ENCODE results near the gene SLC17A7.
A peak's percentile ranks its signal among the peaks of the same experiment; 100 is the strongest.

Gene SLC17A7

GRCh38 chr19:49453013-49453756 lies 11.9 kb upstream of the SLC17A7 start, which contains the start of gene ALDH16A1 (continued):
- TF ChIP-seq ZBTB44 (tag by site-specific recombination; IDR thresholded peaks at IDR 0.05) (no peak), ZNF350 (tag by site-specific recombination; IDR thresholded peaks at IDR 0.05) (no peak), ZBTB21 (tag by site-specific recombination; IDR thresholded peaks at IDR 0.05) (no peak), ZNF423 (tag by site-specific recombination; IDR thresholded peaks at IDR 0.05) (no peak), ZNF19 (tag by site-specific recombination; IDR thresholded peaks at IDR 0.05; ENCODE audit: low read depth) (no peak), ZNF626 (tag by site-specific recombination; IDR thresholded peaks at IDR 0.05) (no peak), FEZF1 (tag by site-specific recombination; IDR thresholded peaks at IDR 0.05) (peak; percentile 50), PRDM10 (tag by site-specific recombination; IDR thresholded peaks at IDR 0.05) (peak; percentile 56), ZNF37A (tag by site-specific recombination; IDR thresholded peaks at IDR 0.05) (no peak), TRIM28 (IDR thresholded peaks at IDR 0.05; ENCODE audit: borderline replicate concordance, low read length) (no peak), ZNF777 (tag by site-specific recombination; IDR thresholded peaks at IDR 0.05; ENCODE audit: borderline replicate concordance) (no peak), ZNF776 (tag by site-specific recombination; IDR thresholded peaks at IDR 0.05; ENCODE audit: borderline replicate concordance) (no peak), WT1 (tag by site-specific recombination; IDR thresholded peaks at IDR 0.05) (no peak; the same call in 1 of the 2 replicates), ZNF132 (tag by site-specific recombination; IDR thresholded peaks at IDR 0.05; ENCODE audit: borderline replicate concordance) (no peak), ZNF341 (tag by site-specific recombination; IDR thresholded peaks at IDR 0.05; ENCODE audit: low read depth) (peak; percentile 76), ZNF837 (tag by site-specific recombination; IDR thresholded peaks at IDR 0.05) (no peak), ZBTB11 (tag by site-specific recombination; conservative IDR thresholded peaks at IDR 0.05; ENCODE audit: low read depth) (peak; percentile 63), ZNF555 (tag by site-specific recombination; conservative IDR thresholded peaks at IDR 0.05) (no peak), ZSCAN30 (tag by site-specific recombination; IDR thresholded peaks at IDR 0.05) (no peak), AEBP2 (tag by site-specific recombination; IDR thresholded peaks at IDR 0.05; ENCODE audit: borderline replicate concordance) (no peak), TCF7L2 (IDR thresholded peaks at IDR 0.05; ENCODE audit: borderline replicate concordance, low read depth, low read length) (no peak), OVOL3 (tag by site-specific recombination; IDR thresholded peaks at IDR 0.05) (no peak), ZSCAN16 (tag by site-specific recombination; IDR thresholded peaks at IDR 0.05) (no peak), ZNF394 (tag by site-specific recombination; IDR thresholded peaks at IDR 0.05; ENCODE audit: borderline replicate concordance) (peak; percentile 28; the same call in 1 of the 2 replicates), ZNF211 (tag by site-specific recombination; IDR thresholded peaks at IDR 0.05; ENCODE audit: low read depth) (no peak), ZNF335 (tag by site-specific recombination; conservative IDR thresholded peaks at IDR 0.05) (peak; percentile 90), ZBTB1 (tag by site-specific recombination; IDR thresholded peaks at IDR 0.05) (no peak), ZBTB17 (tag by site-specific recombination; IDR thresholded peaks at IDR 0.05) (no peak), ZNF529 (tag by site-specific recombination; IDR thresholded peaks at IDR 0.05; ENCODE audit: insufficient replicate concordance) (no peak), ZNF140 (tag by site-specific recombination; IDR thresholded peaks at IDR 0.05) (no peak), ZNF76 (tag by site-specific recombination; IDR thresholded peaks at IDR 0.05; ENCODE audit: borderline replicate concordance, low read depth) (peak; percentile 95; the same call in 1 of the 2 replicates)

Measured in HEK293 (cell line).